ENCODE measurements around the gene MEPE.

DNA sequence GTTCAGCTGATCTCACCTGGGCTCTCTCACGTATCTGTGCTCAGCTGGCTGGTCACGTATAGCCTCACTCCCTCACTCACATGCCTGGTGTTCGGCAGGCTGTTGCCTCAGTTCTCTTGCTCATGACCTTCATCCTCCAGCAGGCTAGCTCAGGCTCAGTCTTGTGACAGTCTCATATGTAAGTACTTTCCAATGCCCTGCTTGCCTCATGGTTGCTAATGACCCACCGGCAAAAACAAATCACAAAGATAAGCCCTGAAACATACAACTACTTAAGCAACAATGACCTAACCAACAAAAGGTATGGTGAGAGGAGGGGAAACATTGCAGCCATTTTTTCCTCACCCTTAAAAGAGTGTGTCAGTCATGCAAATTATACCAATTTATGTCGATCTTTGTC is 25.0 kb downstream of the MEPE start:
- TF ChIP-seq, protein P1, sequence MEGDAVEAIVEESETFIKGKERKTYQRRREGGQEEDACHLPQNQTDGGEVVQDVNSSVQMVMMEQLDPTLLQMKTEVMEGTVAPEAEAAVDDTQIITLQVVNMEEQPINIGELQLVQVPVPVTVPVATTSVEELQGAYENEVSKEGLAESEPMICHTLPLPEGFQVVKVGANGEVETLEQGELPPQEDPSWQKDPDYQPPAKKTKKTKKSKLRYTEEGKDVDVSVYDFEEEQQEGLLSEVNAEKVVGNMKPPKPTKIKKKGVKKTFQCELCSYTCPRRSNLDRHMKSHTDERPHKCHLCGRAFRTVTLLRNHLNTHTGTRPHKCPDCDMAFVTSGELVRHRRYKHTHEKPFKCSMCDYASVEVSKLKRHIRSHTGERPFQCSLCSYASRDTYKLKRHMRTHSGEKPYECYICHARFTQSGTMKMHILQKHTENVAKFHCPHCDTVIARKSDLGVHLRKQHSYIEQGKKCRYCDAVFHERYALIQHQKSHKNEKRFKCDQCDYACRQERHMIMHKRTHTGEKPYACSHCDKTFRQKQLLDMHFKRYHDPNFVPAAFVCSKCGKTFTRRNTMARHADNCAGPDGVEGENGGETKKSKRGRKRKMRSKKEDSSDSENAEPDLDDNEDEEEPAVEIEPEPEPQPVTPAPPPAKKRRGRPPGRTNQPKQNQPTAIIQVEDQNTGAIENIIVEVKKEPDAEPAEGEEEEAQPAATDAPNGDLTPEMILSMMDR (IDR thresholded peaks at IDR 0.05; ENCODE audit: poor library complexity, severe bottlenecking) = no peak
- no peak for TF ChIP-seq RAD21 (conservative IDR thresholded peaks at IDR 0.05)
- no peak for TF ChIP-seq TAF1 (IDR thresholded peaks at IDR 0.05; ENCODE audit: low read depth)
- no peak for TF ChIP-seq POLR2AphosphoS5 (IDR thresholded peaks at IDR 0.05)
- TF ChIP-seq EZH2 (IDR thresholded peaks at IDR 0.05; ENCODE audit: borderline replicate concordance, insufficient read depth, low read length, poor library complexity, severe bottlenecking) = no peak
- TF ChIP-seq EP300 (conservative IDR thresholded peaks at IDR 0.05; ENCODE audit: poor library complexity, severe bottlenecking) = no peak
